Mucosa of descending colon (tissue), 3 donors: Measurements from ENCODE around the gene COL6A2. TPM values are rescaled to one million over a fixed set of nuclear protein-coding genes. Genes with fewer than 3 reads are reported as not detected.
"Not testable (repeated sequence)": the region's sequence is repeated elsewhere in the genome, so short reads cannot be mapped to it uniquely, and the experiment has no call there.

ENCODE experiments used
- ATAC-seq: fragments of 200-7000 bp; cut with Tn5 transposase; one replicate; pipeline ENCODE4 v1.9.1; 2020; ENCODE audit warnings: mild to moderate bottlenecking, moderate library complexity
- DNase-seq, 3 donors: peaks; one replicate each; pipeline ENCODE4 v3.0.0-alpha.2; 2020
- H3K36me3 ChIP-seq: fragments of 200-600 bp; one replicate; pipeline ENCODE4 v1.8.0; 2021; ENCODE audit warnings: low read depth, mild to moderate bottlenecking
- H3K4me1 ChIP-seq: fragments of 200-600 bp; one replicate; pipeline ENCODE4 v1.8.0; 2021; ENCODE audit warnings: low read depth, mild to moderate bottlenecking
- H3K4me3 ChIP-seq: fragments of 200-600 bp; one replicate; pipeline ENCODE4 v1.8.0; 2021; ENCODE audit warnings: mild to moderate bottlenecking
- H3K9me3 ChIP-seq: fragments of 200-600 bp; one replicate; pipeline ENCODE4 v1.8.0; 2021; ENCODE audit warnings: mild to moderate bottlenecking
- intact Hi-C, 2 donors: fragments of 100-400 bp; cut with DNase I in 1 of 2; cut with micrococcal nuclease in 1 of 2; formaldehyde crosslinking; loops; one replicate each; pipeline versions ENCODE4 v1.11.0 to v1.11.1; 2022; cut with DNase I, micrococcal nuclease
- total RNA-seq, 3 donors: library from RNA; stranded (reverse); fragmentation: NEBNext Ultra II Directional in 2 of 3; extraction: Animal tissue kit (Norgen Biotek cat#: 25700) in 2 of 3; gene quantifications; one replicate each; pipeline versions ENCODE4 v1.2.1 to v1.2.4, GENCODE V29; 2021 to 2023
- TF ChIP-seq, protein P1 (sequence below): fragments of 200-600 bp; IDR thresholded peaks from one replicate; pipeline ENCODE4 v1.8.0; 2022; ENCODE audit warnings: antibody characterized with exemption, mild to moderate bottlenecking
- donor health status: DM: no; HTN: no; CAD: no; lungs with moderate emphysema.
- donor health status: DM: no; HTN: no; CAD: no.
- donor health status: DM: no; HTN: yes; CAD: no.

The COL6A2 gene
- total RNA-seq, 3 donors from 2014 or later, result 65.1 to 858 (median 191) TPM

DNA sequence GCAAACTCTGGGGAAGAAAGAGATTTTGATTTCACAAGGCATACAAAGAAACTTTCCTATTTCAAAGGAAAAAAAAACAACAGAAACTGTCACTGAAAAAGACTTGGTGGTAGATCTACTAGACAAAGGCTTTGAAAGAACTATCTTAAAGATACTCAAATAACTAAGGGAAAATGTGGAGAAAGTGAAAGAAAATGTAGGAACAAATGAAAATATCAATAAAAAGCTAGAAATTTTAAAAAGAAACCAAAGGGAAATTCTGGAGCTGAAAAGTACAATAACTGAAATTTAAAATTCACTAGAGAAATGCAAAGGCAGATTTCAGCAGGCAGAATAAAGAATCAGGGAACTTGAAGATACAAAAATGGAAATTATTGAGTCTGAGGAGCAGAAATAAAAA, 6.2 kb downstream of the COL6A2 start:
- ATAC-seq (no peak), DNase-seq (no peak)
- TF ChIP-seq, protein P1, sequence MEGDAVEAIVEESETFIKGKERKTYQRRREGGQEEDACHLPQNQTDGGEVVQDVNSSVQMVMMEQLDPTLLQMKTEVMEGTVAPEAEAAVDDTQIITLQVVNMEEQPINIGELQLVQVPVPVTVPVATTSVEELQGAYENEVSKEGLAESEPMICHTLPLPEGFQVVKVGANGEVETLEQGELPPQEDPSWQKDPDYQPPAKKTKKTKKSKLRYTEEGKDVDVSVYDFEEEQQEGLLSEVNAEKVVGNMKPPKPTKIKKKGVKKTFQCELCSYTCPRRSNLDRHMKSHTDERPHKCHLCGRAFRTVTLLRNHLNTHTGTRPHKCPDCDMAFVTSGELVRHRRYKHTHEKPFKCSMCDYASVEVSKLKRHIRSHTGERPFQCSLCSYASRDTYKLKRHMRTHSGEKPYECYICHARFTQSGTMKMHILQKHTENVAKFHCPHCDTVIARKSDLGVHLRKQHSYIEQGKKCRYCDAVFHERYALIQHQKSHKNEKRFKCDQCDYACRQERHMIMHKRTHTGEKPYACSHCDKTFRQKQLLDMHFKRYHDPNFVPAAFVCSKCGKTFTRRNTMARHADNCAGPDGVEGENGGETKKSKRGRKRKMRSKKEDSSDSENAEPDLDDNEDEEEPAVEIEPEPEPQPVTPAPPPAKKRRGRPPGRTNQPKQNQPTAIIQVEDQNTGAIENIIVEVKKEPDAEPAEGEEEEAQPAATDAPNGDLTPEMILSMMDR, result no peak
- no peaks in the 10 kb centered on the region for H3K36me3 ChIP-seq
- no peaks in the 10 kb centered on the region for H3K9me3 ChIP-seq
- intact Hi-C loops, result no loop called here
- no peaks in the 10 kb centered on the region for H3K4me1 ChIP-seq
- H3K4me3 ChIP-seq, result no peak overlapping the region

DNA sequence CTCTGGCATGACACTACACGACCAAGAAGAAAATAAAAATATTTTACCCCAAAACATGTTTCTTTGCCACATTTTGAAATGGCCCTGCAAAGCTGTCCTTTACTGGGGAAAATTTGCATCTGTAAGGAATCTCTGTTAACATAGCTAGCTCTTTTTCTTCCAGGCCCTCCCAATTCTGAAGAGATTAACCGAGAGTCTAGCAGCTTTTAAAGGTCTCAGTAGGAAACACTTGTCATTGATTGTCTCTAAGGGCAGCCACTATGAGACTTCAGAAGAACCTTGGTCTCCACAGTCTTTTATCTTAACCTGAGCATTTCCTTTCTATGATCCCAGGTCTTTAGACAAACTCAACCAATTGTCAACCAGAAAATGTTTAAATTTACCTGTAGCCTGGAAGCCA, 9.5 kb downstream of the COL6A2 start:
- H3K36me3 ChIP-seq, intact Hi-C loops, H3K4me1 ChIP-seq, DNase-seq, ATAC-seq, H3K4me3 ChIP-seq, H3K9me3 ChIP-seq: not testable (repeated sequence)

DNA sequence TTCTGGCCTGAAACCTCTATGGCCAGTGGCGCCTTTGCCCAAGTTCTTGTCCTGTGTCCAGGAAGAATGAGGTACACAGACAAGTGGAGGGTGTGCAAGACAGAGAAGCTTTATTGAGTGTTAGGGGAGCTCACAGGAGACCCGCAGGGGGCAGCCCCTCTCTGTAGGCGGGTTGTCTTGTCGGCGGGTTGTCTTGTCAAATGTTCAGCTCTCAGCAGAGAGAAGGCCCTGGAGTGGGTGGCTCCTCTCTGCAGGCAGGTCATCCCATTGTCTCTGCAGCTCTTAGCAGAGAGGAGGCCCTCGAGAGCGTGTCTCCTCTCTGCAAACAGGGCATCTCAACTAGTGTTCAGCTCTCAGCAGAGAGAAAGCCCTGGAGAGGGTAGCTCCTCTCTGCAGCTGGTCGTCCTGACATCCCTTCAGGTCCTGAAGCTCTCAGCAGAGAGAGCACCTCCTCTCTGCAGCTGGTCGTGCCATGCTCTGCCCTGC, 11.0 kb downstream of the COL6A2 start:
- DNase-seq (peak in 2 of 3 donors; percentile 0 to 2), ATAC-seq (no peak)
- H3K36me3 ChIP-seq, result no peaks in the 10 kb centered on the region
- no peaks in the 10 kb centered on the region for H3K4me1 ChIP-seq
- intact Hi-C loops, result no loop called here
- TF ChIP-seq, protein P1, result no peak
- no peak overlapping the region for H3K4me3 ChIP-seq
- H3K9me3 ChIP-seq, result no peaks in the 10 kb centered on the region

DNA sequence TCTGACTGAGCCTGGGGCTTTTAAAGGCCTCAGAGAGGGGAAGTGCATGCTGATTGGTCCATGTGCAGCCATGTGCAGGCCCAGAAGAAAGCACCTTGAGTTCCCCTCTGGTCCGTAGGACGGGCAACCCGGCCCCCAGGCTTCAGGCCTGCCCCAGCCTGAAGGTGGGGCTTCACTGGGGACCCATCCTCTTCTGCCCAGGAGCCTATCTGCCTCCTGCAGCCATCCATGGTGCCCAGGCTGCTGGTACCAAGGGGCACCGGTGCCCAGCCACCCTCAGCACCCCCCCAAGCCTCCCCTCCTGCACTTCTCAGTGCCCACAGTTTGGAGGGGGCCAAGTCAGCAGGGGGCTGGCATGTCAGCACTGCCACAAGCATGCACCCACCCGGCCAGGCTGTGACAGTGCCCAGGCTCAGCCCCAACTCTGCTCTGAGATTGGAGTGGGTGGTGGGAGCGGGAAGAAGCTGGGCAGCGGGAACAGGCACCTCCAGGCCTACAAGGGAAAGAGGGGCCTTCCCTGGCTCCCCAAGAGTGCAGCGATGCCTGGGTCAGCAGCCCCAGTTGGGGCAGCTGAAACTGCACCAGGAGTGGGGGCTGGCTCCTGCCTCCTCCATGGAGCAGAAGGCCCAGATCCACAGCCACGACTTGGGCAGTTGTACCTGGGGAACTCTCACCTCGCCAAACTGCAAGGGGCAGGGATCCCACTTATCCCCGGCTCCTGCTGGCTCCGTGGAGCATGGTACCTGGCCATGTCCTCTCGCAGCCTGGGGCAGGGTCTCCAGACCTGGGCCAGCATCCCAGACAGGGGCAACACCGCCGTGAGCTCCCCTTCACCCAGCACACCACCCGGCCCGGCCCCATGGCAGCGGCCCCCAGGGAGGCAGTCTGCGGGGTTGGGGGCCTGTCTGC, 11.7 kb downstream of the COL6A2 start:
- no peaks in the 10 kb centered on the region for H3K36me3 ChIP-seq
- DNase-seq (peak; percentile 0 to 29 (median 13)), ATAC-seq (no peak)
- H3K4me1 ChIP-seq, result no peaks in the 10 kb centered on the region
- H3K9me3 ChIP-seq, result no peaks in the 10 kb centered on the region
- intact Hi-C loops, result no loop called here
- TF ChIP-seq, protein P1, result no peak
- no peak overlapping the region for H3K4me3 ChIP-seq

DNA sequence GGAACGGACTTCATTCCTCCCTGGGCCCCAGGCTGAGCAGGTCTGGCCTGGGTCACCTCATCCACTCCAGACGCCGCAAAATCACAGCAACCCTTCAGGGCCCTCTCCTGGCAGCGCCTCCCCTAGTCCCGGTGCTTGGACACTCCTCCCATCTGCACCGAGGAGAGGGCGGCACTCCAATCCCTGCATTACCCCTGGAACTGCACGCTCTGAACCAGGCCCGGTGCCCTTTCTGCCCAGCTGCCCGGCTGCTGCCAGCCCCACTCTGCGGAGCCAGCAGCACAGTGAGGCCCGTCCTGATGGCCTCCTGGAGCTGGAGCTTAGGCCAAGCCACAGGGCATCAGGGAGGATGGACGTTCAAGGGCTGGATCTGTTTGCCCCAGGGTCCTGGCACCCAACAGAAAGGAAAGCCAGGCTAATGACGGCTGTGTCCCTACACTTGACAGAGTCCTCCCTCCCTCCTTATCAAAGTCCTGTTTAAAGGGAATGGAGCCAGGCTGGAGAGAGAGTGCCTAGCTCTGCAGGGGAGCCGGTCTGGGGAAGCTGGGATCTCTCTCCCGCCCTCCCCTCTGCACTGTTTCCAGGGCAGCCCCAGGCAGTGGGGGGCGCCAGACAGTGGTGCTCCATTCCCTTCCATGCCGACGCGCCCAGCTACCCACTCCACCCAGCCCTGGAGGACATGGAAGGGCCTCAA, 12.7 kb downstream of the COL6A2 start:
- no peak for ATAC-seq
- Histone ChIP-seq H3K4me3 (no peak overlapping the region), H3K9me3 (no peaks in the 10 kb centered on the region), H3K36me3 (no peaks in the 10 kb centered on the region), H3K4me1 (no peaks in the 10 kb centered on the region)
- peak; percentile 1 to 42 (median 28) for DNase-seq
- intact Hi-C loops, result no loop called here
- TF ChIP-seq, protein P1, result no peak

DNA sequence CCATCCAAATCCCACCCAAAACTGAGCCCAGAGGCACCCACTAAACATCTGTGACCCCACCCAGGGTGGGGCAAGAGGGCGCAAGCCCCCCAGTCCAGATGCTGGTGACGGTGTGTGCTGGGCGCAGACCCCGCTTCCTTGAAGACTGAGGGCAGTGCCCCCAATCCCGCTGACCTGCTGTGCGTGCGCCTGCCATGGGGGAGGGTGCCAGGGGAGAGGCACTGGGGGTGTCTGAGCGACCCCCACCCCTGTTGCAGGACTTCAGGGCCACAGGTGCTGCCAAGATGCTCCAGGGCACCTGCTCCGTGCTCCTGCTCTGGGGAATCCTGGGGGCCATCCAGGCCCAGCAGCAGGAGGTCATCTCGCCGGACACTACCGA, 13.3 kb downstream of the COL6A2 start:
- H3K9me3 ChIP-seq, result no peaks in the 10 kb centered on the region
- DNase-seq (peak; percentile 0 to 25 (median 10)), ATAC-seq (no peak)
- H3K4me1 ChIP-seq, result no peaks in the 10 kb centered on the region
- H3K36me3 ChIP-seq, result no peaks in the 10 kb centered on the region
- H3K4me3 ChIP-seq, result no peak overlapping the region
- TF ChIP-seq, protein P1, result no peak
- intact Hi-C loops, result no loop called here
